Keratinocyte (primary cell): ENCODE results near the gene RBFOX1.

Source experiments
- CTCF ChIP-seq, 3 experiments: IDR thresholded peaks in 1 of 3; conservative IDR thresholded peaks in 1 of 3; optimal IDR thresholded peaks in 1 of 3; 2 replicates in 2 of 3; 3 replicates in 1 of 3; pipeline versions ENCODE3 to v1.5.1; 2011; ENCODE audit warnings: low read length in 3 of 3, mild to moderate bottlenecking in 3 of 3, moderate library complexity in 2 of 3, control low read depth in 1 of 3, inconsistent platforms in 1 of 3; ENCODE audit not compliant: insufficient read depth in 2 of 3; ENCODE audit errors: extremely low read depth in 1 of 3
- EZH2 ChIP-seq: IDR thresholded peaks from one replicate; pipeline ENCODE4 v1.6.1; 2012; ENCODE audit warnings: inconsistent platforms, mild to moderate bottlenecking, low read length, moderate library complexity

GRCh38 chr16:7506363-7506762 is 173.7 kb downstream of the RBFOX1 start:
- no peak for TF ChIP-seq CTCF (optimal IDR thresholded peaks at IDR 0.05 in 1 of 3, IDR thresholded peaks at IDR 0.05 in 1 of 3, conservative IDR thresholded peaks at IDR 0.05 in 1 of 3; ENCODE audit: extremely low read depth in 1 of 3, insufficient read depth in 2 of 3, low read length in 3 of 3)
- no peak for TF ChIP-seq EZH2
